ENCODE results near the gene AGAP3.
A peak's percentile ranks its signal among the peaks of the same experiment; 100 is the strongest.

The AGAP3 gene

DNA sequence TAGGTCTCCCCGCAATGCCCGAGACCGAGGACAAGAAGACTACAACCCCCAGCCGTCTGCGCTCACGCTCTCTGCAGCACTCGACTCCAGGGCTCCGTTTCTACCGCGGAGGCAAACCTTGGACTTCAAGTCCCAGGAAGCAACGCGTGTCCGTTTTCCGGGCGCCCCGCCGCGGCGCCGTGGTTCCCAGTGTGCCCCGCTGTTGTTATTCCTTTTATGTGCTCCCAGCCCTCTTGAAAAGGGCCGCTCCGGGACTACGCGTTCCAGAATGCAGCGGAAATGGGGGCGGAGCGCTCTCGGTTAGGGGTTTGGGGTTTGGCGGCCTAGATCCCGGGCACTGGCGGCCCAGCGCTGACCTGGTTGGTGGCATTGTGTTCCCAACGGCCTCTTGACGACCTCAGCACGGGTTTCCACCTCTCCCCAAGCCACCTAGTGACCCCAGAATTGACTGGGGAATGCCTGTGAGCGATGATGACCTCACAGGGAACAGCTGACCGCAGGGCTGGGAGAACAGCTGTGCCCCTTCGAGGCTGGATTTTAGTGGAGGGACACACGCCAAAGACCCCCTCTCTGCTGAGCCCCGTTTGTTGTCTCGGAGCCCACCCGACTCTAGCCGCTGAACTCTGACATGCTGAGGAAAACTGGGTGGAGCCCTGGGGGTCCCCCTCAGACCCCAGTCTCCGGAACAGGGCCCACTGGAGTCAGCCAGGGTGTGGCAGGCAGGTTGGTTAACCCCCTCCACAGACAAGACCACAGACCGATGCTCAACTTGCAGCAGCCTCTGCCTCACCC is 28.1 kb upstream of the AGAP3 start:
- DNase-seq, result peak; percentile 75

DNA sequence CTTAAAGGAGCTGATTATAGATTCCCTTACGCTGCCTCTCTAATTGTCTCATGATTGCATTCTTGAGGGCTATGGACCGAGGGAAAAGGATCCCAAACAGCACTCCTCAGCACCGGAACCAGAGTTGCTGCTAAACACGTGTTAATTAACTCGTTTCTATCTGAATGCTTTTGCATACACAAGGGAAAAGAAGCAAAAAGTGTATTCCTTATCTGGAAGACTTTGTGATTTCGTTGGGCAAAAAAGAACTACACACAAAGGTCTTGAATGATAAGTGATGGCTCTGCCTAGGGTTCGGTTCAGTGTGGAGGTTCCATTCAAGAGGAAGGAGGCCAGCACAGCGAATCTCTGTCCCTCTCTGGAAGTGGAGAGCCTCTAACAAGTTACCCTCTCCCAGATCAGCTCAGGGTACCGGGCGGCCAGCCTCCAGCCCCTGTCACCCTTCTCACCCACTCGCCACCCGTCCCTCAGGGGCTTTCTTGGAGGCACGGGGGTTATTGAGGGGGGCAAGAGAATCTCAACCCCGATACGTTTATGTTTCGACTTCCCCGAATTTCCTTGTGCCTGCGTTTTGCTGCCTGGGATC is 27.4 kb upstream of the AGAP3 start:
- no peak for DNase-seq

DNA sequence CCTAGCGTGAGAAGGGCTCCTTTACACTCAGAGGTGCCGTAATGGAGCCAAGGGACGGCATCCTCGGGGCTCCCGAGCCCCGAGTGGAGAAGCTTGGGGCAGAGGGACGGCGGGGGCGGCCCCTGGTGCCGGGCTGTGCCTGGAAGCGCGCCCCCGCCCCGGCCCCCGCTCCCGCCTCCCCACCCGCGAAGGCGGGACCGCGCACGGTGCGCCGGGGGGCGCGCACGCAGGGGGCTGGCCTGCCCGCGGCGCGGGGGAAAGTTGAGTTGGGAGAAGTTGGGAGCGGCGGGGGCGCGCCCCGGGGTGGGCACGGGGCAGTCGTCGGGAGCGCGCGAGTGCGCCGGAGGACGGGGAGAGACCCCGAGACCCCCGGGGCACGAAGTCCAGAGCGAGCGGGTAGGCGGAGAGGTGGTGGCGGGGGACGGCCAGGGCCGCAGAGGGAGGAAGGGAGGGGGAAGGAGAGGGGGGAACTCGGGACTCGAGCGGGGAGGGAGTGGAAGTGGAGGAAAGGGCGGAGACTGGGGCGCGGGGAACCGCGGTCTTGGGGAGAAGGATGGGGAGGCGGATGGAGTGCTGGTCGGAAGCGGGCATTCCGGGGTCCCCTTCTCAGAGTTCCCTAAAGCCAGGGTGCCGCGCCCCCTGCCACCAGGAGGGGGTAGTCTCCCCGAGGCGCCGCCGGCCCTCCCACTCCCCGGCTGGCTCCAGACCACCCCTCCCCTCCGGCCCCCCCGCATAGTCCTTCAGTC is 26.7 kb upstream of the AGAP3 start, which contains the start of gene SLC4A2:
TSS of gene SLC4A2 (plus strand) at position 223 of the 746 bp plus-strand sequence. CDS start 2,399 bp downstream, outside the sequence.
- DNase-seq, result no peak

DNA sequence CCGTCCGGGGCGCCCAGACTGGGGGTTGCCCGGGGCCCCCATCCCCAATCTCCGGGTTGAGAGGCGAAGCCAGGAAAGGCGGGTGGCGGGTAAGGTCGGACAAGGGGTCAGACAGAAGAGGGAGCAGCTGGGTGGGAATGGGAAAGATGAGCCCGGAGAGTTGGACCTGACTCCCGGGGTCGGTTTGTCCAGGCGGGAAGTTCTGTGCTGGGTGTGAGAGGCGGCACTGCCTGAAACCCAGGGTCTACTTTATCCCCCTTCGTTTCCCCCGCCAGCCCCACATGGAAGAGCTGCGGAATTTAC is 26.2 kb upstream of the AGAP3 start:
- no peak for DNase-seq

DNA sequence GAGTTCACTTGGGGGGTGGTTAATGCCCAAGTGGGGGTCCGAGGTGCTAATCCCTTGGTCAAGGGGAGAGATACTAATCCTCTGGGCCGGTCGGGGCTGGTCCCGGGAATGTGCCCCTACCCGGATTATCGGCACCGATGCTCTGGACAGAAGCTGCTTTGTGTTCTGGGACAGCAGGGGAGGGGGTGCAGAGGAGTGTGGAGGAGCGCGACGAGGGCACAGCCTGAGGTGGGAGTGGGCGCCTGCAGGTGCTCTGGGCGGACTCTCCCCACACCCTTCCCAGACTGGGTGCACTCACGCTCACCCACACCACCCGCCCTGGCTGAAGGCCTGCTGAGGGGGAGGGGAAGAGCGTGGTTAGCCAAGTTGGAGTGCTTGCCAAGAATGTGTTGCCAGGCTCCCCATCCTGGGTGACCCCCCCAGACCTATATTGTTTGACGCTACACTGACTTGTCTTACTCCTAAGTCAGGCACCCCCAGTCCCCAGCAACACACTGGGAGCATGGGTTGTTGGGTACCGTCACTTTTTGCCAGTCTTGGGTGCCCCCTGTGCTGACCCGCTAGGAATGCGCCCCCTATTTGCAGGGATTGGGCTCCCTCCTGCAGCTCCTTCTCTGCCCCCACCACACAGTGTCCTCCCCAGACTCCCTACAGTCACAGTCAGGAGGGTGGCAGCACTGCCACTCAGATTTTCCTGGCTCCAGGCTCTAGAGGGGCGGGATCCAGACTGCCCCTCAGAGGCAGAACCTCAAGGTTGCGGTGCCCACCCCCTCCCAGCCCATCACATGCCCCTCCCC is 25.7 kb upstream of the AGAP3 start:
- no peak for DNase-seq

DNA sequence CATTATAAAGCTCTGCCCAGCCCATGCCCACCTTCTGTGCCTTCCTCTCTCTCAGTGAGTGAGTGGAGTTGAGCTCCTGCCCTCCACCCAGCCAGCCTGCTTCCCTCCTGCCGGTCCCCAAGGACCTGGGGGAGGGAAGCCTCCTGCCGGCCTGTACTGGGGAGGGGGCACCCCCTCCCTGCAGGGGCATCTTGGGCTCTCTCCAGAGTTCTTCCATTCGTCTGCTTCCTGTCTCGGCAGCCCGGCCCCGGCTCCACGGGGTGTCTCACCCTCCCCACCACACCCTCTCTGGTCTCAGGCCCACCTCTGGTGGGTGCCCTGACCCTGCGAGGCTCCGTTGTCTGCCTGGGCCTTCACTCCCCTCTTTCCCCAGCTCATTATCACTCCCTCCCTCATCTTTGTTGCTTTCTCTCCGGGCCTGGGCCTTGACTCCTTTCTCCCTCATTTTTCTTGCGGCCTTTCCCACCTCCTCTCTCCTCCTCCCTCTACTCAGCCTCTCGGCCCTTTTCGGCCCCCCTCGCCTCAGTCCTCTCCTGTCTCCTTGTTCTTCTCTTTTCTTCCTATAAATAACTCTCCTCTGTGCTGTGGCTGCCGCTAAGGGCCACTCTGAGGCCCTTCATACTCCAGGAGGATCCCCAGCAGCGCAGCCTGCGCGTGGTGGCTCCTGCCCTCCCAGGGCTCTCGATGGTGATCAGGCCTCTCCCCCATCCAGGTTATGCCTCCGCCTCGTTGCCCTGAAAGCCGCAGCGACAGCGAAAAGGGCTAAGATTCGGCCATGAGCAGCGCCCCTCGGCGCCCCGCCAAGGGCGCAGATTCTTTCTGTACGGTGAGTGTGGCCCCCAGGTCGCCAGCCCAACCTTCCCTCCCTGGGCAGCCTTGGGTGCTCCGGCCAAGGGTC is 24.8 kb upstream of the AGAP3 start:
- DNase-seq, result no peak

DNA sequence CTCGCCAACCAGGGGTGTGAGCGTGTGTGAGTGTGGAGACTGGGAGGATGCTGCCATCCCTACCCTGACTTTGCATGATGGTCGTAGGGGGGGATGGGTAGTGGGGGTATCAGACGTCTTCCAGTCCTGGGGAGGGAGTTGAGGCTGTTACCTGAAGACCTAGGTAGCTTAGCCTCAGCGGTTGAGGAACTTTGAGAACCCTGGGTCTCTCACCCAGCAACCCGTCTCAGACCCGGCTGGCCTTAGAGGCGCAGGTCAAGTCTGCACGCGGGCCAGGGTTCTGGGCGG is 24.2 kb upstream of the AGAP3 start:
- DNase-seq, result no peak

DNA sequence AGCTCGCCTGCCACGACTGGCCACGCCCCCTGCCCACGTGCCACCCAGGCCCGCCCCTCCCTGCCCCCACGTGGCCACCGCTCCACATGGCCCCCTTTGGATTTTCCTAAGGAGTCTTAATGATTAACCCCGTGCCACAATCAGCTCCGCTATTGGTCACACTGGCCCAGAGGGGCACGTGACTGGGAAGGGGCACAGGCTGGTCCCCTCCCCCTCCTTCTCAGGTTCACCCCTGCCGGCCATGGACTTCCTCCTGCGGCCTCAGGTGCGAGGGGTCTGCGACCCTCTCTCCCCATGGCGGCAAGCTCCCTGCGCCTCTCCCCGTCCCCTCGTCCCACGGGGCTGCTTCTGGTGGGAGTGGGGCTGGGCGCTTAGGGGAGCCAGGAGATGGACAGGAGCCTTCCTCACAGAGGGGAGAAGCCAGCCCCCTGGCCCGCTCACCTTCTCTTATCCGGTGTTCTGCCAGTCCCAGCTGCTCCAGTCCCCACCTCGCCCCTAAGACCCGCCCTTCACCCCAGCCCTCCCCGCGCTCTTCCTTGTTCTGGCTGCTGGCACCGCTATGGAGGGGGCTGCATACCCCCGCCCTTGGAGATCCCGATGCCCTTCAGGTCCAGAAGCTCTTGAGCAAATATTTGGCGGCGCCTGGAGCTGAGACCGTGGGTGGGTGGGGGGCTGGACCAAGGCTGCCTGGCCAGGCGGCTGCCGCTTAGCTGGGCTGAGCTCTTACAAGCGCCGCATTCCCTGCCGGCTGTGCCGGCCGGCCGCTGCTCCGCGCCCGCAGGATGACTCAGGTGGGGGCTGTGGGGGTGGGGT is 23.7 kb upstream of the AGAP3 start:
- DNase-seq, result no peak

DNA sequence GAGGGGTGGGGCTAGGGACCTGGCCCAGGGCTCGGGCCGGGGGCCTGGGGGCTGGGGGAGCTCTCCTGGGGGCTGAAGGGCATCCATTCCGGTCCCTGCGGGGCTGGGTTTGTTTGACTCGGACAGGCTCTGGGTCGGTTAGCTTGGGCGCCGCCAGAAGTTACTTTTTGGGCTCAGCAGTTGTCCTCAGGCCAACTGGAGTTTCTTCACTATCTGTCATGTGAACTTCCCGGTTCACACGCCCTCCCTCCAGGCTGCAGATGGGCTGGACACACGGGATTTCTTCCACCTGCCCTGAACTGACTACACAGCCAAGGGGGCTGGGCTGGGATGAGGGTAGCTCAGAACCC is 23.1 kb upstream of the AGAP3 start:
- no peak for DNase-seq

DNA sequence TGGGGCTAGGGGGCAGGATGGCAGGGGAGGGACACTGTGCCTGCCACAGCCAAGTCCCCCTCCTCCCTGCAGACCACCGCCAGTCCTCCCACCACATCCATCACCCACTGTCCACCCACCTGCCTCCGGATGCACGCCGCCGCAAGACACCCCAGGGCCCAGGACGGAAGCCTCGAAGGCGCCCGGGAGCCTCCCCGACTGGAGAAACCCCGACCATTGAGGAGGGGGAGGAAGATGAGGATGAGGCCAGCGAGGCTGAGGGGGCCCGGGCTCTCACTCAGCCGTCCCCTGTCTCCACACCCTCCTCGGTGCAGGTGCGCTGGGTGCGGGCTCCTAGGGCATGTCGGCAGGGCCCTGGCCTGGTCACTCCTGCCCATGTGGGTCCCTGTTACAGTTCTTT is 21.8 kb upstream of the AGAP3 start:
- no peak for DNase-seq

DNA sequence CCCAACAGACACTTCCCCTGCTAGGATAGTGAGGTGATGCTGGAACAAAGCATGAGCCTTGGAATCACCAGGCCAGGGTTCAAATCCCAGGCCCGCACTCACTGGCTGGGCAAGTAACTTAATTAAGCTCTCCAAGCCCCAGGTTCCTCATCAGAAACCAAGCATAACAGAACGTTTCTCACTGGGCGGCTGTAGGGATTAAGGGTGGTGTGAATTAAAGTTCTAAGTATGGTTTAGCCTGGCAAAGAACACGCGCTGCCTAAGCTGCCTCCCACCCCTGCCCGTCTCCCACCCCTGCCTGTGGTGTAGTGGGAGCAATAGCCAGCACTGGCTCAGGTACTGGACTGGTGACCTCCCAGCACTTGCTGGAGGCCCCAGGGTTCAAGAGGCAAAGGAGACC is 21.3 kb upstream of the AGAP3 start:
- no peak for DNase-seq

DNA sequence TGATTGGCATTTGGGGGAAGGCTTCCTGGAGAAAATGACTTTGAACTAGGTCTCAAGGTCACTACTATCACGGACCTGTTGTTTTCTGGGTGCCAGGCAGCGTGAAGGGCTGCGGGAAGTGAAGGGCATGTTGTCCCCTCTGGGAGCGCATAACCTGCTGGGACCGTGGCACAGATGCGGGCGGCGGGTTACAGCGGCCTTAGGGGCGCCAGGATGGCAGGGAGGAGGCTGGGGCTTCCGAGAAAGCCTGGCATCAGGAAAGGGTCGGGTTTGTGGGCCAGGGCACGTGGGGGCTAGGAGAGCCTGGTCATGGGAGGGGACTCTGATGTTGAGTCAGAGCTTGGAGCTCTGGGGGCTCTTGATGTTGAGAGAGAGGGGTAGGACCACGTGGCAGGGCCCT is 20.8 kb upstream of the AGAP3 start:
- no peak for DNase-seq

DNA sequence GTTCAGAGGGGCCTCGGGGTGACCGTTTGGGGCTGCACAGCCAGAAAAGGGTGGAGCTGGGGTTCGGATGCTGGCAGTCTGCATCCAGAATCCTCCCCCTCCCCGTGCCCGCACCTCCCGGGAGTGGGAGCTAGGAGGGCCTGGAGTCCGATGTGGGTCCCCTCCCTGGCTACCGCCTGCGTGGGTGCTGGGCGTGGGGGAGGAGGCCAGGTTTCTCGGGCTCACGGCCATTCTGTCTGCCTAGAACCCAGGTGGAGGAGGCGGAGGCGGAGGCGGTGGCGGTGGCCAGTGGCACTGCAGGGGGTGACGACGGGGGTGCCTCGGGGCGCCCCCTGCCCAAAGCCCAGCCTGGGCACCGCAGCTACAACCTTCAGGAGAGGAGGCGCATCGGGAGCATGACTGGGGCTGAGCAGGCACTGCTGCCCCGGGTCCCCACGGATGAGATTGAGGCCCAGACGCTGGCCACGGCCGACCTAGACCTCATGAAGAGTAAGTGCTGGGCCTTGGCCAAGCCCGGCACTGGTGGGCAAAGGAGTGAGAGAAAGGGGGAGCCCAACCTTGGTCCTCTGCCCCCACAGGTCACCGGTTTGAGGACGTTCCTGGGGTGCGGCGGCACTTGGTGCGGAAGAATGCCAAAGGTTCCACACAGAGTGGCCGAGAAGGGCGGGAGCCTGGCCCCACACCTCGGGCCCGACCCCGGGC is 19.9 kb upstream of the AGAP3 start:
- DNase-seq, result no peak

DNA sequence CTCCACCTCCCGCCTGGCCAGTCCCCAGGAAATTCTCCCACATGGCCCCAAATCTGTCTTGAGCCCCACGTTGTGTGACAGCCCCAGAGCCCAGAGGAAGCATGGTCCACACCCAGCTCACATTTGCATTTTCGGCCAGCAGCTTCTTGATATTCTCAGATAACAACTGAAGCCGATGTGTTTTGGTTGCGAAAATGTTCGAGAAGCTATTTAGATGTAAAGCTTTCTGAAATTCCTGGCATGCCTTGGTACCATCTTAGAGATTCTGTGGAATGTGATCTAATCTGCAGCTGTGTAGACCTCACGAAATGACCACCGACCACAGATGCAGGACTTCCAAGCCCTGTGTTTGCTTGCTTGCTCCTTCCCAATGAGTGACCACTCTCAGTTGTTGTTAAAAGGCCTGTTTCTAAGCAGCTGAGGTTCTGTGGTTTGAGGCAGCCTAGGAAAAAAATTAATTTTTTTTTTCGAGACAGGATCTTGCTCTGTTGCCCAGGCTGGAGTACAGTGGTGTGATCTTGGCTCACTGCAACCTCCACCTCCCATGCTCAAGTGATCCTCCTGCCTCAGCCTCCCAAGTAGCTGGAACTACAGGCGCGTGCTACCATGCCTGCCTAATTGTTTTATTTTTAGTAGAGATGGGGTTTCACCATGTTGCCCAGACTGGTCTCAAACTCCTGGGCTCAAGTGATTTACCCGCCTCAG is 18.1 kb upstream of the AGAP3 start:
- no peak for DNase-seq

DNA sequence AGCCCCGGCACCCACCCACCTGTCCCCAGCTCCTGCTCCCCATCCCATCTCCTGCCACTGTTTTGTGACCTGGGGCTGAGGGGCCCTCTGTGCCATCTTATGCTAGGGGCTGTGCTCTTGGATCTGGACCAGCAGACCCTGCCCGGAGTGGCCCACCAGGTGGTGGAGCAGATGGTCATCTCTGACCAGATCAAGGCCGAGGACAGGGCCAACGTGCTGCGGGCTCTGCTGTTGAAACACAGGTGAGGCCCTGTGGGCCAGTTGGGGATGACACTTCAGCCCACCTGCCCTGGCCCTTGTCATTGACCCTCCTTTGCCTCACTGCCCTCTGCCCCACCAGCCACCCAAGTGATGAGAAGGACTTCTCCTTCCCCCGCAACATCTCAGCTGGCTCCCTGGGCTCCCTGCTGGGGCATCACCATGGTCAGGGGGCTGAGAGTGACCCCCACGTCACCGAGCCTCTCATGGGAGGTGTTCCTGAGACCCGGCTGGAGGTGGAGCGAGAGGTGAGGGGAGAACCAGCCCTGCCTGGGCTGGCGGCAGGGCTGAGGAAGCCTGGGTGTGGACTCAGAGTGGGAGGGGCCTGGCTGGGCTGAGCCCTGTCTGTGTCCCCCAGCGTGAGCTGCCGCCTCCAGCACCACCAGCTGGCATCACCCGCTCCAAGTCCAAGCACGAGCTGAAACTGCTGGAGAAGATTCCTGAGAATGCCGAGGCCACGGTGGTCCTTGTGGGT is 16.3 kb upstream of the AGAP3 start:
- no peak for DNase-seq

DNA sequence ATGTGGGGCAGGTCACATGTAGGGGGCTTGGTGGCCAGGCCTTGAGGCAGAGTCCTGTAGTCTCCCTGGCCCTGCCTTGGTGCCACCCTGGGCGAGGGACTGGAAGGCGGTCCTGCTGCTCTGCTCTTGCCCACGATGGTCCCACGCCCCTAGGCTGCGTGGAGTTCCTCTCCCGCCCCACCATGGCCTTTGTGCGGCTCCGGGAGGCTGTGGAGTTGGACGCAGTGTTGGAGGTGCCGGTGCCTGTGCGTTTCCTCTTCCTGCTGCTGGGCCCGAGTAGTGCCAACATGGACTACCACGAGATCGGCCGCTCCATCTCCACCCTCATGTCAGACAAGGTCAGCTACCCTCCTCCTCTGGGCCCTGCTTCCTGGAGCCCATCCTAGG is 15.7 kb upstream of the AGAP3 start:
- DNase-seq, result no peak

DNA sequence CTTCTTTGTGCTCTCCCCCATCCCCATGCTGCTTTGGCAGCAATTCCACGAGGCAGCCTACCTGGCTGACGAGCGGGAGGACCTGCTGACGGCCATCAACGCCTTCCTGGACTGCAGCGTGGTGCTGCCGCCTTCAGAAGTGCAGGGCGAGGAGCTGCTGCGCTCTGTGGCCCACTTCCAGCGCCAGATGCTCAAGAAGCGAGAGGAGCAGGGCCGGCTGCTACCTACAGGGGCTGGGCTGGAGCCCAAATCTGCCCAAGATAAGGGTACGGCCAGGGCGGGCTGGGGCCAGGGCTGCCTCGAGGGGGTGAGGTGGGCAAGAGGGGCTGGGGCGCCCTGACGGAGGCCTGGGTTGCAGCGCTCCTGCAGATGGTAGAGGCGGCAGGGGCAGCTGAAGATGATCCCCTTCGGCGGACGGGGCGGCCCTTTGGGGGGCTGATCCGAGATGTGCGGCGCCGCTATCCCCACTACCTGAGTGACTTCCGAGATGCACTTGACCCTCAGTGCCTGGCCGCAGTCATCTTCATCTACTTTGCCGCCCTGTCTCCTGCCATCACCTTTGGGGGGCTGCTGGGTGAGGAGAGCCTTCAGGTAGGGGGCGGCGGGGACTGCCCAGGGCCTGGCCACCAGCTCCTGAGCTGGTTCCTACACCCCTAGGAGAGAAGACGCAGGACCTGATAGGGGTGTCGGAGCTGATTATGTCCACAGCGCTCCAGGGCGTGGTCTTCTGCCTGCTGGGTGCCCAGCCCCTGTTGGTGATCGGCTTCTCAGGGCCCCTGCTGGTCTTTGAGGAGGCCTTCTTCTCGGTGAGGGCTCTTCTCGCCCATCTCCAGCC is 15.0 kb upstream of the AGAP3 start:
- no peak for DNase-seq

DNA sequence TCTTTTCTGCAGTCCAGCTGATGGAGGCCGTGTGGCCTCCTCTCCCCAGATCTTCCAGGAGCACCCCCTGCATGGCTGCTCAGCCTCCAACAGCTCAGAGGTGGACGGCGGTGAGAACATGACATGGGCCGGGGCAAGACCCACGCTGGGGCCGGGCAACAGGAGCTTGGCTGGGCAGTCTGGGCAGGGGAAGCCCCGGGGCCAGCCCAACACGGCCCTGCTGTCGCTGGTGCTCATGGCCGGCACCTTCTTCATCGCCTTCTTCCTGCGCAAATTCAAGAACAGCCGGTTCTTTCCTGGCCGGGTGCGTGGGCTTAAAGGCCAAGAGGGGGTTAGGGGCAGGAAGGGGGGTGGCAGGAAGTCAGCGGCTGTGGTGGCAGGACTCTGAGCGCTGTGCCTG is 12.3 kb upstream of the AGAP3 start:
- DNase-seq, result no peak
